ENCODE results near the gene ATP6V1G3. TPM values are rescaled to one million over a fixed set of nuclear protein-coding genes. Genes with fewer than 3 reads are reported as not detected.

Gene ATP6V1G3
- total RNA-seq, 1 donor from 2014 or later = not detected

- no peaks in the 10 kb centered on the region for H4K20me1 ChIP-seq (ENCODE audit: low read depth)
- no peaks in the 10 kb centered on the region for H3K79me2 ChIP-seq (ENCODE audit: low read depth)
- H3K9me3 ChIP-seq (ENCODE audit: low read depth) = no peaks in the 10 kb centered on the region
- Mint-ChIP-seq H3K36me3 (no peaks in the 10 kb centered on the region), H3K9me3 (peaks cover 14% of the 10 kb centered on the region), H3K27ac (no peak overlapping the region), H3K4me3 (no peak overlapping the region), H3K27me3 (ENCODE audit: insufficient read depth, low read depth) (peaks cover 3% of the 10 kb centered on the region), H3K4me1 (peaks cover 4% of the 10 kb centered on the region)
- TF ChIP-seq EZH2 (IDR thresholded peaks at IDR 0.05) (no peak), EZH2phosphoT487 (IDR thresholded peaks at IDR 0.05) (no peak), CTCF (IDR thresholded peaks at IDR 0.05) (no peak)
- no peak overlapping the region for H3K4me2 ChIP-seq
- no peak overlapping the region for H3K9ac ChIP-seq
- no peak for DNase-seq (ENCODE audit: low spot score)
- H3F3A ChIP-seq (ENCODE audit: low read depth) = no peaks in the 10 kb centered on the region
- H3K4me3 ChIP-seq = no peak overlapping the region
- H3K4me1 ChIP-seq = no peaks in the 10 kb centered on the region
- H3K36me3 ChIP-seq = no peaks in the 10 kb centered on the region
- H3K27me3 ChIP-seq = no peaks in the 10 kb centered on the region
- H3K27ac ChIP-seq = no peak overlapping the region
- H2AFZ ChIP-seq (replicated peaks) = no peak overlapping the region
Measured at GRCh38 chr1:198500096-198500495, 40.4 kb downstream of the ATP6V1G3 start.

GRCh38 chr1:198499588-198499987 lies 40.9 kb downstream of the ATP6V1G3 start:
- H3K79me2 ChIP-seq (ENCODE audit: low read depth) = no peaks in the 10 kb centered on the region
- Mint-ChIP-seq H3K9me3 (peaks cover 14% of the 10 kb centered on the region), H3K27ac (no peak overlapping the region), H3K36me3 (no peaks in the 10 kb centered on the region), H3K4me1 (peaks cover 4% of the 10 kb centered on the region), H3K4me3 (no peak overlapping the region), H3K27me3 (ENCODE audit: insufficient read depth, low read depth) (peaks cover 3% of the 10 kb centered on the region)
- no peak overlapping the region for H2AFZ ChIP-seq (replicated peaks)
- H3K4me2 ChIP-seq = no peak overlapping the region
- no peak for DNase-seq (ENCODE audit: low spot score)
- no peak overlapping the region for H3K4me3 ChIP-seq
- H3K9ac ChIP-seq = no peak overlapping the region
- no peaks in the 10 kb centered on the region for H3K27me3 ChIP-seq
- no peaks in the 10 kb centered on the region for H3K4me1 ChIP-seq
- TF ChIP-seq CTCF (IDR thresholded peaks at IDR 0.05) (no peak), EZH2 (IDR thresholded peaks at IDR 0.05) (no peak), EZH2phosphoT487 (IDR thresholded peaks at IDR 0.05) (no peak)
- H3K9me3 ChIP-seq (ENCODE audit: low read depth) = no peaks in the 10 kb centered on the region
- H3K27ac ChIP-seq = no peak overlapping the region
- H4K20me1 ChIP-seq (ENCODE audit: low read depth) = no peaks in the 10 kb centered on the region
- H3K36me3 ChIP-seq = no peaks in the 10 kb centered on the region
- no peaks in the 10 kb centered on the region for H3F3A ChIP-seq (ENCODE audit: low read depth)

GRCh38 chr1:198498881-198499280 lies 41.6 kb downstream of the ATP6V1G3 start:
- Histone ChIP-seq H3K79me2 (ENCODE audit: low read depth) (no peaks in the 10 kb centered on the region), H3K4me2 (no peak overlapping the region), H3K4me3 (no peak overlapping the region), H3K36me3 (no peaks in the 10 kb centered on the region), H3K27ac (no peak overlapping the region), H3K9me3 (ENCODE audit: low read depth) (no peaks in the 10 kb centered on the region), H3K4me1 (no peaks in the 10 kb centered on the region), H3F3A (ENCODE audit: low read depth) (no peaks in the 10 kb centered on the region), H3K27me3 (no peaks in the 10 kb centered on the region), H2AFZ (replicated peaks) (no peak overlapping the region), H3K9ac (no peak overlapping the region), H4K20me1 (ENCODE audit: low read depth) (no peaks in the 10 kb centered on the region)
- Mint-ChIP-seq H3K4me3 (no peak overlapping the region), H3K9me3 (peaks cover 14% of the 10 kb centered on the region), H3K27ac (no peak overlapping the region), H3K36me3 (no peaks in the 10 kb centered on the region), H3K4me1 (peaks cover 4% of the 10 kb centered on the region), H3K27me3 (ENCODE audit: insufficient read depth, low read depth) (peaks cover 3% of the 10 kb centered on the region)
- TF ChIP-seq EZH2phosphoT487 (IDR thresholded peaks at IDR 0.05) = no peak
- TF ChIP-seq EZH2 (IDR thresholded peaks at IDR 0.05) = no peak
- no peak for TF ChIP-seq CTCF (IDR thresholded peaks at IDR 0.05)
- DNase-seq (ENCODE audit: low spot score) = no peak

GRCh38 chr1:198498103-198498385 lies 42.4 kb downstream of the ATP6V1G3 start:
- TF ChIP-seq CTCF (IDR thresholded peaks at IDR 0.05) = no peak
- TF ChIP-seq EZH2phosphoT487 (IDR thresholded peaks at IDR 0.05) = no peak
- TF ChIP-seq EZH2 (IDR thresholded peaks at IDR 0.05) = no peak
- H3K4me1 ChIP-seq = no peaks in the 10 kb centered on the region
- H3K79me2 ChIP-seq (ENCODE audit: low read depth) = no peaks in the 10 kb centered on the region
- no peak overlapping the region for H3K4me3 Mint-ChIP-seq
- peaks cover 3% of the 10 kb centered on the region for H3K27me3 Mint-ChIP-seq (ENCODE audit: insufficient read depth, low read depth)
- H3F3A ChIP-seq (ENCODE audit: low read depth) = no peaks in the 10 kb centered on the region
- H3K9me3 Mint-ChIP-seq = peaks cover 6% of the 10 kb centered on the region
- H3K36me3 ChIP-seq = no peaks in the 10 kb centered on the region
- H3K4me3 ChIP-seq = no peak overlapping the region
- H3K27ac Mint-ChIP-seq = no peak overlapping the region
- no peaks in the 10 kb centered on the region for H4K20me1 ChIP-seq (ENCODE audit: low read depth)
- no peak for DNase-seq (ENCODE audit: low spot score)
- no peak overlapping the region for H2AFZ ChIP-seq (replicated peaks)
- H3K4me1 Mint-ChIP-seq = peaks cover 4% of the 10 kb centered on the region
- no peak overlapping the region for H3K9ac ChIP-seq
- H3K27me3 ChIP-seq = no peaks in the 10 kb centered on the region
- no peak overlapping the region for H3K4me2 ChIP-seq
- H3K36me3 Mint-ChIP-seq = no peaks in the 10 kb centered on the region
- no peak overlapping the region for H3K27ac ChIP-seq
- H3K9me3 ChIP-seq (ENCODE audit: low read depth) = no peaks in the 10 kb centered on the region
